B cell (primary cell): ENCODE results near the gene EDARADD.

Source experiments
- EZH2 ChIP-seq: IDR thresholded peaks from 2 replicates; pipeline ENCODE4 v1.6.1; 2012; ENCODE audit warnings: borderline replicate concordance, low read depth, mild to moderate bottlenecking, moderate library complexity, low read length; ENCODE audit not compliant: insufficient read depth, poor library complexity, severe bottlenecking
- TF ChIP-seq, protein P1 (sequence below): fragments of 200-600 bp; IDR thresholded peaks from one replicate; pipeline ENCODE4 v1.8.0; 2022; ENCODE audit warnings: antibody characterized with exemption, mild to moderate bottlenecking

DNA sequence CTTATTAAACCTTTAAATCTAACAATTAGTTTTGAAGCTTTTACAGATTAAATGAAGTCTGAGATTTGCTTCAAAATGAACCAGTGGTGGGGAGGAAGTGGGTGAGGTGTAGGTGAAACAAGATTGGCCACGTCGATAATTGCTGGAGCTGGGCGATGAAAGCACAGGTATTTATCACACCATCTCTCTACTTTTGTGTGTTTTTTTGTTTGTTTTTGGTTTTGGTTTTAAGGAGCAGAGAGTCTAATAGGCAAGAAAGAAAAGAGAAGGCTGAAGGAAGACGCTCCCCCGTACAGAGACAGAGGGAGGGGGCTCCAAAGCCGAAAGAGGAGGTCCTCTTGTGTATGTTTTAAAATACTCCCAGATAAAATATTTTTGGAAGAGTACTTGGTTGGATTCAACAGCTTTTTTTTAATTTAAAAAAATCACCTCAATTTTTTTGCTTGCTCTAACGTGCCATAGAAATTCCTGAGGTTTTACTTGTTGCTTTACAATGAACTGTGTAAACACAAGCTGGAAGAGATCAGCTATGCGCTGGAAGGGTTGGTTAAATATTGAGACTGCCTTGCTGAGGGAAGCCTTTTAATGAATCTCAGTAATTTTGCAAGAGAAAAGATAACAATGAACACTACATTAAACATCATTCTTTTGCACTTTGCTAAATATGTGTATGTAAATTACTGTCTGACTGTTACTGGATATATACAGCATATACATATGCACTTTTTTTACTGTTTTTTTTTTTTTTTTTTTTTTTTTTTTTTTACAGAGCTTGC lies 123.0 kb downstream of the EDARADD start:
- TF ChIP-seq, protein P1, sequence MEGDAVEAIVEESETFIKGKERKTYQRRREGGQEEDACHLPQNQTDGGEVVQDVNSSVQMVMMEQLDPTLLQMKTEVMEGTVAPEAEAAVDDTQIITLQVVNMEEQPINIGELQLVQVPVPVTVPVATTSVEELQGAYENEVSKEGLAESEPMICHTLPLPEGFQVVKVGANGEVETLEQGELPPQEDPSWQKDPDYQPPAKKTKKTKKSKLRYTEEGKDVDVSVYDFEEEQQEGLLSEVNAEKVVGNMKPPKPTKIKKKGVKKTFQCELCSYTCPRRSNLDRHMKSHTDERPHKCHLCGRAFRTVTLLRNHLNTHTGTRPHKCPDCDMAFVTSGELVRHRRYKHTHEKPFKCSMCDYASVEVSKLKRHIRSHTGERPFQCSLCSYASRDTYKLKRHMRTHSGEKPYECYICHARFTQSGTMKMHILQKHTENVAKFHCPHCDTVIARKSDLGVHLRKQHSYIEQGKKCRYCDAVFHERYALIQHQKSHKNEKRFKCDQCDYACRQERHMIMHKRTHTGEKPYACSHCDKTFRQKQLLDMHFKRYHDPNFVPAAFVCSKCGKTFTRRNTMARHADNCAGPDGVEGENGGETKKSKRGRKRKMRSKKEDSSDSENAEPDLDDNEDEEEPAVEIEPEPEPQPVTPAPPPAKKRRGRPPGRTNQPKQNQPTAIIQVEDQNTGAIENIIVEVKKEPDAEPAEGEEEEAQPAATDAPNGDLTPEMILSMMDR: no peak
- TF ChIP-seq EZH2: no peak
